Erythroblast (primary cell): ENCODE data around the gene CDYL.

Source experiments
- DNase-seq, 2 experiments: peaks; one replicate each; lab custom pipeline; 2025; lab: John Stamatoyannopoulos, UW
- GATA1 ChIP-seq: IDR thresholded peaks from 2 replicates; pipeline ENCODE4 v1.6.1; 2011; ENCODE audit warnings: low read depth, mild to moderate bottlenecking, control low read depth, low read length, moderate library complexity
- POLR2A ChIP-seq: IDR thresholded peaks from 2 replicates; pipeline ENCODE4 v1.6.1; 2011; ENCODE audit warnings: mild to moderate bottlenecking, low read length

The CDYL gene

GRCh38 chr6:4751823-4752464, 24.3 kb upstream of the CDYL start:
- no peak for TF ChIP-seq POLR2A
- TF ChIP-seq GATA1 = no peak
- no peak for DNase-seq

DNA sequence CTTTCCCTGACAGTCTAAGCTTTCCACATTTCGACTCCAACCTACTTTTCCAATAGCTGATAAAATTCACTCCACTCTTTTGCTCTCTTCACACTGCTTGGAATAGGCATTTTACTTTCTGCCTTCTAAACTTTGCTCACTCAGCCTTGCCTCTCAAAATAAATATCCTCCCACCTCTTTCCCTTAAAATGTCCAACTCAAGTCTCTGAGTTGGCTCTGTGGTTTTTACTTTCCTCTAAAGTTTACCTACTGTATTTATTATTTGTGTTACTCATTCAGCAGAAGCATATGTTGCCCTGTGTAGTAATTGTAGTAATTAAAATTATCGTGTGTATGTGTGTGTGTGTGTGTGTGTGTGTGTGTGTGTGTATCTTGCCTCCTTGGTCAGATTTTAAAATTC, 20.0 kb upstream of the CDYL start:
- no peak for TF ChIP-seq POLR2A
- no peak for TF ChIP-seq GATA1
- DNase-seq = no peak

DNA sequence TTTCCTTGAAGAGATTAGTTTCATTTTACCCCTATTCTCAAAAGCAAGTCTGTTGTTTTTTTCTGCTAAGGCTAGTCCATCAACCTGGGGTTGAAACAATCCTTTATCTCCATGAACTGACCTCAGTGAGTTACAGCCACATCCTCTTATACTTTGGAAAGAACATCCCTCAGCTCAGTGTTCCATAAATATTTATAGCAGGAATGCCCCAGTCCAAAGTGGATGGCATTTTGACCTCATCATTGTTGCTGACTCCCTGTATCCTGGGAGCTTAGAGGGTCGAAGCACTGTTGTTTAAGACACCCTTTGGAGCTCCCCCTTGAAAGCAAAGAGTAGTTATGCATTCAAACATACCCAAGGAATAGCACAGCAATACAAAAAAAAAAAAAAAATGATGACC, 16.2 kb upstream of the CDYL start:
- TF ChIP-seq GATA1 (no peak), POLR2A (no peak)
- DNase-seq = no peak

- TF ChIP-seq GATA1 = no peak
- TF ChIP-seq POLR2A = no peak
- no peak for DNase-seq
Measured at GRCh38 chr6:4760773-4761172, 15.4 kb upstream of the CDYL start.

DNA sequence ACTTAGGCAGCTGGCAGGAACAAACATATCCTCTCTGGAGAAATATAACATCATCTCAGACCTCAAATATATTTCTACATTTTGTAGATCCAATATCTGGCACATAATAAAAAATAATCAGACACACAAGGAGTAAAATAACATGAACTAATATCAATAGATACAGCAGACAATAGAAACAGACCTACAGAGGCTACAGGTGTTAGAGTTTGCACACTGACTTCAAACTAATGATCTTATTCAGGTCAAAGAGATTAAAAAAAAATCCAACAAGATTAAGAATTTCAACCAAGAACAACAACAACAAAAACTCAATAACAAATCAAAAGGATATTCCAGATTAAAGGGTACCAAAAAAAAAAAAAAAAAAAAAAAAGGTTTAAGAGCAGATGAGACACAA, 13.9 kb upstream of the CDYL start:
- TF ChIP-seq POLR2A (no peak), GATA1 (no peak)
- no peak for DNase-seq

- DNase-seq = no peak
- TF ChIP-seq GATA1 = no peak
- TF ChIP-seq POLR2A = no peak
Measured at GRCh38 chr6:4763921-4764320, 12.3 kb upstream of the CDYL start.

- no peak for TF ChIP-seq GATA1
- no peak for TF ChIP-seq POLR2A
- DNase-seq = no peak
Measured at GRCh38 chr6:4768815-4769214, 7.4 kb upstream of the CDYL start.

DNA sequence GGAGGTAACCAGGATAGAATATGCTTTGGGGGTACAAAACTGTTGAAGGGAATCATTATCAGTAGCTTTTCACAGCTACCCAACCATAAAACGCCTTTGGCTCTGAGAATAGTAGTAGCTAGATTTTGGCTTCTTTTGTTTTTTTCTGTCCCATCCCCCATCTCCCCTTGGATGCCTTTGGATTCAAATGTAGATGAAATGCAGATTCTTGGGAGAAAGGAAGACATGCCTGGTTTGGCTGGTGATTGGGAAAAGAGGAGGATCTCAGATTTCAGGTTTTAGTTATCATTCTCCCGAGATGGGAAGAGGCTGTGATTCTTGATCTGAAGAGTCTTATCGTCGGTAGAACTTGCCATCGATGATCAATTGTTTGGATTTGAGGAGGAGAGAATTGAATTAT, 3.5 kb upstream of the CDYL start:
- no peak for DNase-seq
- TF ChIP-seq GATA1 = no peak
- TF ChIP-seq POLR2A = no peak

DNA sequence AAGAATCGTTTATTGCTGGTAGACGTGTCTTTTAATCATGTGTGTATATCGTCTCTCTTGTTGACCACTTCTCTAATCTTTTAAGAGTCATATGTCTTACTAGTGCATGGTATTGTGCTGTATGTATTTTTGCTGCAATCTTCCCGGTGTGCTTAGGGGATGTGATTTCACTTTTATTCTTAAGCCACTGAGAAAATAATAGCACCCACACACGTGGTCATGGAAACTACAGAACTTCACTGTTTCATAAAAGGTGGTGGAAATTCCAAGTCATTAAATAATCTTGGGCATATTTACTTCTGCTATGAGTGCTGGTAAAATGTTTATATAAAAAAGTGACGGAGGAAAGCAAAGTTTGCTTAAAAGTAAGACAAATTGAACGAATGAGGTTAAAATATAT, 3.0 kb upstream of the CDYL start:
- TF ChIP-seq POLR2A (no peak), GATA1 (no peak)
- no peak for DNase-seq

GRCh38 chr6:4774296-4774695, 1.9 kb upstream of the CDYL start:
- no peak for DNase-seq
- TF ChIP-seq GATA1 (no peak), POLR2A (no peak)

DNA sequence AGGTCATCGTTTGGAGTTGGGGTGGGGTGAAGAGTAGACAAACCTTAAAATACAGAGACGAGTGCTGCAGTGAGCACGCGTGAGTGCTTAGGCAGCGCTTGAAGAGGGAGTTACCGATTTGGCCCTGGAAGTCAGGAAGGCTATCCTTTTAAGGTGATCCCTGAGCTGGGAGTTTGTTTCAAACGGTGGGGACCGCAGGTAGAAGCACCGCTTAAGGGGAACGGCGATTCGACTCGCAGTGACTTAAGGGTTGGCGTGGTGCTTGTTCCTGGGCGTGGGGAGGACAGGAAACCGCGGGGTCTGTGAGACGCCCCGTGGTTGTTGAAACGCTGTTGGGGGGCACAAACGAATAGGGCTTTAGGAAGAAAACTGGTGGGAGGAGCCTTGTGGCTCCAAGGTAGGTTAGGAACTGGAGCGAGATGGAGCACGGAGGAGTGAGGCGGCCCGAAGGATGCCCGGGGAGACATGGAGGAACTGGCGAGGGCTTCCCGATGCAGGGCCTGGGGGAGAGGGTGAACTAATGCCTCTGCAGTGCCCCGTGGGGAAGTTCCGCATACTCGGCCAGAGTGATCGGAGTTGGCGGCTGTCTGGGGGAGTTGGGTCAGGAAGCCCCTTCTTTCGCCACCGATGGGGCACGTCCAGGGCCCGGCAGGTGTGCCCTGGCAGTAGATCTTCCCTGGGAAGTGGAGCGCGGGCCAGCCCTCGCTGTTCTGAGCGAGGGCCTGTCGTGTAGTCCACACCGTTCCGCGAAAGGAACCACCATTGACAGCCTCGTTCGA, 1.3 kb upstream of the CDYL start:
- peak; percentile 78 for TF ChIP-seq POLR2A
- TF ChIP-seq GATA1 = no peak
- DNase-seq = peak; percentile 55 to 66

DNA sequence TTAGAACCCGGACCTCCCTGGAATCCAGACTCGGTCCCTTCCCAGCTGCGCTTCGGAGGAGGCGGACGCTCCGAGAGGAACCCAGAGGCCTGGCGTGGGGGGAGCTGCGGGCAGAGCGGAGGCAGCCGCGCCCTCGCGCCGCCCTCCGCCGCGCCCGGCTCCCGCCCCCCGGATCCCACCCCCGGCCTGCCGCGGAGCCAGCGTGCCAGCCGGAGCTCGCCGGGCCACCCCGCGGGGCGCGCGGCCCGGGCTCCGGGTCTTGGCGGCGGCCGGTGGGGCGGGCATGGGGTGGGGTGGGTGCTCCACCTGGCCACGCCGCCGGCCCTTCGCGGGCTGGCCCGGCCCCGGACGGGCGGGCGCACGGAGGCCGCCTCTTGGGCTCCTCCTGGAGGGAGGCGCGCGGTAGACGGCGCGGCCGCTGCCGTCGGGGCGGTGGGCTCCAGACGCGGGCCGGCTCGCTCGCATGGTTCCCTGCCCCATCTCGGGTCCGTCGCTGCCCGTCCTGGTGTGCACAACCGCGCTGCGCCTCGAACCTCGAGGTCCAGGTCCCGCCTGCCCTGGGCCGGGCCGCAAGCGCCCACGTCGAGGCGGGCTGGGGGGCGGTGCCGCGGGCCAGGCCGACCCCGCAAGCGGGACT, 592 bp upstream of the CDYL start:
- peak; percentile 93 to 94 for DNase-seq
- no peak for TF ChIP-seq POLR2A
- no peak for TF ChIP-seq GATA1

GRCh38 chr6:4776493-4777393, 539 bp downstream of the CDYL start:
- TF ChIP-seq GATA1 = no peak
- no peak for TF ChIP-seq POLR2A
- DNase-seq = peak; percentile 84 to 90
